Occipital lobe (tissue), 2 donors: ENCODE results near the gene KCNK18. TPM values are rescaled to one million over a fixed set of nuclear protein-coding genes. Genes with fewer than 3 reads are reported as not detected.
A peak's percentile ranks its signal among the peaks of the same experiment; 100 is the strongest.
"Not testable (repeated sequence)": the region's sequence is repeated elsewhere in the genome, so short reads cannot be mapped to it uniquely, and the experiment has no call there.

Source experiments
- DNase-seq: peaks from one replicate; lab custom pipeline; 2025; lab: John Stamatoyannopoulos, UW
- total RNA-seq: library from RNA; depleted of rRNA; stranded (reverse); fragments of >200 nt; gene quantifications from one replicate; pipeline ENCODE4 v1.2.3, GENCODE V29; 2014

Gene KCNK18
- total RNA-seq, 1 donor from 2014 or later: not detected

GRCh38 chr10:117170244-117170643 lies 27.0 kb upstream of the KCNK18 start:
- no peak for DNase-seq

GRCh38 chr10:117174439-117175214 lies 22.7 kb upstream of the KCNK18 start:
- DNase-seq: peak; percentile 77

GRCh38 chr10:117175215-117175900 lies 21.9 kb upstream of the KCNK18 start:
- peak; percentile 32 for DNase-seq

- peak; percentile 50 for DNase-seq
These were observed 21.3 kb upstream of the KCNK18 start for GRCh38 chr10:117175901-117176534.

GRCh38 chr10:117178190-117178589 lies 19.1 kb upstream of the KCNK18 start:
- no peak for DNase-seq

GRCh38 chr10:117184296-117184695 lies 13.0 kb upstream of the KCNK18 start:
- DNase-seq: no peak

- no peak for DNase-seq
These were observed 12.5 kb upstream of the KCNK18 start for GRCh38 chr10:117184821-117185220.

- not testable (repeated sequence) for DNase-seq
These were observed 11.5 kb upstream of the KCNK18 start for GRCh38 chr10:117185817-117186216.

GRCh38 chr10:117186832-117187615 lies 10.3 kb upstream of the KCNK18 start:
- DNase-seq: no peak

GRCh38 chr10:117188371-117188770 lies 8.9 kb upstream of the KCNK18 start:
- peak; percentile 3 for DNase-seq

- no peak for DNase-seq
These were observed 7.7 kb upstream of the KCNK18 start for GRCh38 chr10:117189557-117189956.

GRCh38 chr10:117198088-117198487 lies 799 bp downstream of the KCNK18 start:
- no peak for DNase-seq

- DNase-seq: no peak
These were observed 4.5 kb downstream of the KCNK18 start for GRCh38 chr10:117201826-117202225.

GRCh38 chr10:117204316-117204715 lies 7.0 kb downstream of the KCNK18 start:
- DNase-seq: no peak

GRCh38 chr10:117212176-117212575 lies 14.9 kb downstream of the KCNK18 start:
- no peak for DNase-seq

GRCh38 chr10:117214401-117214800 lies 17.1 kb downstream of the KCNK18 start:
- DNase-seq: no peak

- no peak for DNase-seq
These were observed 17.8 kb downstream of the KCNK18 start for GRCh38 chr10:117215079-117215478.

- DNase-seq: no peak
These were observed 18.7 kb downstream of the KCNK18 start for GRCh38 chr10:117216028-117216427.

GRCh38 chr10:117216611-117217195 lies 19.4 kb downstream of the KCNK18 start:
- DNase-seq: no peak

- no peak for DNase-seq
These were observed 20.0 kb downstream of the KCNK18 start for GRCh38 chr10:117217196-117217761.

GRCh38 chr10:117218654-117219053 lies 21.4 kb downstream of the KCNK18 start:
- no peak for DNase-seq
